Astrocyte (in vitro differentiated cells and primary cell): Measurements from ENCODE around the gene RNF217. TPM values are rescaled to one million over a fixed set of nuclear protein-coding genes. Genes with fewer than 3 reads are reported as not detected.

ENCODE experiments used
- DNase-seq: peaks from one replicate; pipeline ENCODE4 v3.0.0-alpha.2; 2010; ENCODE audit warnings: low read depth
- FAIRE-seq: peaks from 2 replicates; lab custom pipeline; 2011; peaks lifted over from hg19 to GRCh38; lab: Jason Lieb, UNC
- H2AFZ ChIP-seq: 2 replicates; pipeline ENCODE4 v1.6.0; 2012; ENCODE audit warnings: low read depth, low read length, inconsistent platforms
- H3K27ac ChIP-seq: 2 replicates; pipeline ENCODE4 v1.5.1; 2011; ENCODE audit warnings: low read depth, low read length, inconsistent platforms
- H3K27me3 ChIP-seq: 2 replicates; pipeline ENCODE4 v1.6.0; 2011; ENCODE audit warnings: low read length, inconsistent platforms; ENCODE audit not compliant: insufficient read depth
- H3K36me3 ChIP-seq: 2 replicates; pipeline ENCODE4 v1.5.1; 2011; ENCODE audit warnings: low read length, inconsistent platforms; ENCODE audit not compliant: insufficient read depth
- H3K4me1 ChIP-seq: 2 replicates; pipeline ENCODE4 v1.5.1; 2011; ENCODE audit warnings: low read length, inconsistent platforms; ENCODE audit not compliant: insufficient read depth
- H3K4me2 ChIP-seq: 2 replicates; pipeline ENCODE4 v1.6.0; 2012; ENCODE audit warnings: low read length, inconsistent platforms
- H3K4me3 ChIP-seq: 2 replicates; pipeline ENCODE4 v1.5.1; 2011; ENCODE audit warnings: low read depth, mild to moderate bottlenecking, low read length, inconsistent platforms; ENCODE audit not compliant: insufficient read depth
- H3K79me2 ChIP-seq: 2 replicates; pipeline ENCODE4 v1.6.0; 2012; ENCODE audit warnings: mild to moderate bottlenecking, low read length, inconsistent platforms; ENCODE audit not compliant: insufficient read depth
- H3K9ac ChIP-seq: 2 replicates; pipeline ENCODE4 v1.6.0; 2012; ENCODE audit warnings: mild to moderate bottlenecking, low read length, inconsistent platforms
- H3K9me3 ChIP-seq: 2 replicates; pipeline ENCODE4 v1.5.1; 2012; ENCODE audit warnings: low read depth, mild to moderate bottlenecking, low read length, inconsistent platforms; ENCODE audit not compliant: insufficient read depth
- H4K20me1 ChIP-seq: 2 replicates; pipeline ENCODE4 v1.6.0; 2012; ENCODE audit warnings: low read length, inconsistent platforms; ENCODE audit not compliant: insufficient read depth
- H3K27ac Mint-ChIP-seq: one replicate; pipeline ENCODE4 v1.8.0; 2021; ENCODE audit warnings: mild to moderate bottlenecking, mixed read lengths; ENCODE audit not compliant: unreplicated experiment
- H3K27me3 Mint-ChIP-seq: one replicate; pipeline ENCODE4 v1.8.0; 2021; ENCODE audit warnings: low read depth, mixed read lengths; ENCODE audit not compliant: unreplicated experiment
- H3K36me3 Mint-ChIP-seq: one replicate; pipeline ENCODE4 v1.8.0; 2021; ENCODE audit warnings: low read depth, mixed read lengths; ENCODE audit not compliant: unreplicated experiment
- H3K4me1 Mint-ChIP-seq: one replicate; pipeline ENCODE4 v1.8.0; 2021; ENCODE audit warnings: low read depth, mixed read lengths; ENCODE audit not compliant: unreplicated experiment
- H3K4me3 Mint-ChIP-seq: one replicate; pipeline ENCODE4 v1.8.0; 2021; ENCODE audit warnings: mild to moderate bottlenecking, moderate library complexity, mixed read lengths; ENCODE audit not compliant: unreplicated experiment
- H3K9me3 Mint-ChIP-seq: one replicate; pipeline ENCODE4 v1.8.0; 2021; ENCODE audit warnings: mild to moderate bottlenecking, mixed read lengths; ENCODE audit not compliant: unreplicated experiment
- EZH2 ChIP-seq: IDR thresholded peaks from 2 replicates; pipeline ENCODE4 v1.6.1; 2012; ENCODE audit warnings: mild to moderate bottlenecking, low read length, inconsistent platforms; ENCODE audit not compliant: insufficient read depth
- total RNA-seq: library from RNA; stranded (reverse); gene quantifications from 2 replicates; pipeline ENCODE4 v1.2.1, GENCODE V29; 2021
- TF ChIP-seq, protein P1 (sequence below): IDR thresholded peaks from 2 replicates; pipeline ENCODE4 v1.5.1; 2011; ENCODE audit warnings: low read depth, mild to moderate bottlenecking, inconsistent platforms, low read length, moderate library complexity; ENCODE audit not compliant: insufficient read depth

Gene RNF217
- total RNA-seq, 1 donor from 2014 or later = 49.4 TPM

DNA sequence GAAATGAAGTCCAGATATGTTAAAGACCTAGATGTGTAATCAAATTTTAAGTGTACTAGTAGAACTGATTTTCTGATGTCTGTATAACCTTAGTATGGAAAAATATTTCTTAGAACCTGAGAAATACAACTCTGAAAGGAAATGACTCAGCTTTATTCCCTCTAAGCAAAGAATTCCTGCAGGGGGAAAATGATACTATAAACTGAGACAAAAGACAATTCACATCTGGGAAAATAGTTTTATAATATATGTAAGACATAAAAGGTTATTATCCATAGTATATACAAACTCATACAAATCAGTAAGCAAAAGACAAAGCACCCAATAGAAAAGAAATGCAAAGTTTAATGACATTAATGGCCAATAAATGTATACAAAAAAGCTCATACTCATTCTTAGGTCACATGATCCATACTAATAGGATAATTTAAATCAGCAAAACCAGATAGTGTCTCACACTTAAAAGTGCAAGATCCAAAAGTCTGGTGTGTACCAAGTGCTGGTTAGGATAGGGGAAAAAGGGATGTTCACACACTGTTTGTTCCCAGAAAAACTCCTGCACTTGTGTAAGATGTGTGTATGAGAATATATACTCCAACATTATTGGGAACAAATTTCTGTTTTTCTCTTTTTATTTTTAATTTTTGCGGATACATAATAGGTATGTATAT lies 22.6 kb downstream of the RNF217 start:
- Histone ChIP-seq H3K36me3 (peaks cover 3% of the 10 kb centered on the region), H4K20me1 (peaks cover 10% of the 10 kb centered on the region), H2AFZ (no peak overlapping the region), H3K4me3 (no peak overlapping the region), H3K79me2 (peaks cover 99% of the 10 kb centered on the region), H3K9me3 (no peaks in the 10 kb centered on the region), H3K4me2 (peak overlapping the region; percentile 55), H3K27ac (peak overlapping the region; percentile 67), H3K9ac (peak overlapping the region; percentile 4), H3K4me1 (peaks cover 36% of the 10 kb centered on the region), H3K27me3 (no peaks in the 10 kb centered on the region)
- DNase-seq = peak; percentile 55
- peaks cover 63% of the 10 kb centered on the region for H3K4me1 Mint-ChIP-seq
- TF ChIP-seq, protein P1, sequence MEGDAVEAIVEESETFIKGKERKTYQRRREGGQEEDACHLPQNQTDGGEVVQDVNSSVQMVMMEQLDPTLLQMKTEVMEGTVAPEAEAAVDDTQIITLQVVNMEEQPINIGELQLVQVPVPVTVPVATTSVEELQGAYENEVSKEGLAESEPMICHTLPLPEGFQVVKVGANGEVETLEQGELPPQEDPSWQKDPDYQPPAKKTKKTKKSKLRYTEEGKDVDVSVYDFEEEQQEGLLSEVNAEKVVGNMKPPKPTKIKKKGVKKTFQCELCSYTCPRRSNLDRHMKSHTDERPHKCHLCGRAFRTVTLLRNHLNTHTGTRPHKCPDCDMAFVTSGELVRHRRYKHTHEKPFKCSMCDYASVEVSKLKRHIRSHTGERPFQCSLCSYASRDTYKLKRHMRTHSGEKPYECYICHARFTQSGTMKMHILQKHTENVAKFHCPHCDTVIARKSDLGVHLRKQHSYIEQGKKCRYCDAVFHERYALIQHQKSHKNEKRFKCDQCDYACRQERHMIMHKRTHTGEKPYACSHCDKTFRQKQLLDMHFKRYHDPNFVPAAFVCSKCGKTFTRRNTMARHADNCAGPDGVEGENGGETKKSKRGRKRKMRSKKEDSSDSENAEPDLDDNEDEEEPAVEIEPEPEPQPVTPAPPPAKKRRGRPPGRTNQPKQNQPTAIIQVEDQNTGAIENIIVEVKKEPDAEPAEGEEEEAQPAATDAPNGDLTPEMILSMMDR = no peak
- TF ChIP-seq EZH2 = no peak
- H3K9me3 Mint-ChIP-seq = no peaks in the 10 kb centered on the region
- no peaks in the 10 kb centered on the region for H3K27me3 Mint-ChIP-seq
- peaks cover 12% of the 10 kb centered on the region for H3K36me3 Mint-ChIP-seq
- H3K27ac Mint-ChIP-seq = peak overlapping the region; percentile 85
- H3K4me3 Mint-ChIP-seq = no peak overlapping the region
- peak; percentile 82 for FAIRE-seq

GRCh38 chr6:124986164-124986563 lies 23.9 kb downstream of the RNF217 start:
- Histone ChIP-seq H3K79me2 (peaks cover 99% of the 10 kb centered on the region), H3K27me3 (no peaks in the 10 kb centered on the region), H4K20me1 (peaks cover 12% of the 10 kb centered on the region), H3K4me2 (peak overlapping the region; percentile 25), H2AFZ (no peak overlapping the region), H3K27ac (no peak overlapping the region), H3K4me1 (peaks cover 35% of the 10 kb centered on the region), H3K9ac (no peak overlapping the region), H3K36me3 (peaks cover 3% of the 10 kb centered on the region), H3K4me3 (no peak overlapping the region), H3K9me3 (no peaks in the 10 kb centered on the region)
- DNase-seq = peak; percentile 14
- TF ChIP-seq, protein P1 = no peak
- no peak for TF ChIP-seq EZH2
- no peak overlapping the region for H3K4me3 Mint-ChIP-seq
- peaks cover under 1% of the 10 kb centered on the region for H3K9me3 Mint-ChIP-seq
- no peaks in the 10 kb centered on the region for H3K27me3 Mint-ChIP-seq
- peaks cover 51% of the 10 kb centered on the region for H3K4me1 Mint-ChIP-seq
- H3K36me3 Mint-ChIP-seq = peaks cover 11% of the 10 kb centered on the region
- H3K27ac Mint-ChIP-seq = peak overlapping the region; percentile 53
- no peak for FAIRE-seq

- TF ChIP-seq, protein P1 = no peak
- TF ChIP-seq EZH2 = no peak
- H3K27ac Mint-ChIP-seq = no peak overlapping the region
- FAIRE-seq (no peak), DNase-seq (no peak)
- no peak overlapping the region for H3K4me3 ChIP-seq
- no peak overlapping the region for H3K4me3 Mint-ChIP-seq
- H3K27me3 Mint-ChIP-seq = no peaks in the 10 kb centered on the region
- H2AFZ ChIP-seq = no peak overlapping the region
- H3K4me1 Mint-ChIP-seq = peaks cover 42% of the 10 kb centered on the region
- H3K79me2 ChIP-seq = peaks cover 100% of the 10 kb centered on the region
- peaks cover under 1% of the 10 kb centered on the region for H3K36me3 ChIP-seq
- H3K4me1 ChIP-seq = peaks cover 30% of the 10 kb centered on the region
- no peaks in the 10 kb centered on the region for H3K27me3 ChIP-seq
- no peak overlapping the region for H3K27ac ChIP-seq
- H3K9me3 Mint-ChIP-seq = peaks cover 2% of the 10 kb centered on the region
- H3K9me3 ChIP-seq = no peaks in the 10 kb centered on the region
- no peak overlapping the region for H3K4me2 ChIP-seq
- peaks cover 13% of the 10 kb centered on the region for H3K36me3 Mint-ChIP-seq
- H4K20me1 ChIP-seq = peaks cover 14% of the 10 kb centered on the region
- H3K9ac ChIP-seq = no peak overlapping the region
These were observed 25.1 kb downstream of the RNF217 start for GRCh38 chr6:124987291-124987690.
